ENCODE measurements around the gene CECR2. TPM values are rescaled to one million over a fixed set of nuclear protein-coding genes. Genes with fewer than 3 reads are reported as not detected.

The CECR2 gene
- total and polyA plus RNA-seq, 2 of the 8 experiments (the other 6 are each of a cell fraction or from before 2014, with no cell fraction given) = 18.3 to 123 TPM

DNA sequence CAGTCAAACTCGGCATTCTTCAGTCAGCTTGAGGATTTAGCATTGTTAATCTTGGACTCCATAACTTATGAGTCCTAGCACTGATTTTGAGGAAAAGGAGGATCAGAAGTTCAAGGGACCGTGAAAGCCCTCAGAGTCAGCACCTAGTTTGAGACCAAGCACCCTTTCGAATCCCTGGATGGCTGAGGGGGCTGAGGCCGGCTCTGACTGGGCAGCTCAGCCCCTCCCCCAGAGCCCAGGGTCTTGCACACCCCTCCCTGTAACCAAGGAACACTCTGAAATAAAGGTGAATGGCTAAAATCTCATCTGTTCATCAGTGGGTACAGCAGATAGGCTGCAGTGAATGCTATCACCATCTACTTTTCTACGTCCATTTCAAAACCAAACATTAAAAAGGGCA lies 221.3 kb downstream of the CECR2 start (continued):
- TF ChIP-seq, protein P1, sequence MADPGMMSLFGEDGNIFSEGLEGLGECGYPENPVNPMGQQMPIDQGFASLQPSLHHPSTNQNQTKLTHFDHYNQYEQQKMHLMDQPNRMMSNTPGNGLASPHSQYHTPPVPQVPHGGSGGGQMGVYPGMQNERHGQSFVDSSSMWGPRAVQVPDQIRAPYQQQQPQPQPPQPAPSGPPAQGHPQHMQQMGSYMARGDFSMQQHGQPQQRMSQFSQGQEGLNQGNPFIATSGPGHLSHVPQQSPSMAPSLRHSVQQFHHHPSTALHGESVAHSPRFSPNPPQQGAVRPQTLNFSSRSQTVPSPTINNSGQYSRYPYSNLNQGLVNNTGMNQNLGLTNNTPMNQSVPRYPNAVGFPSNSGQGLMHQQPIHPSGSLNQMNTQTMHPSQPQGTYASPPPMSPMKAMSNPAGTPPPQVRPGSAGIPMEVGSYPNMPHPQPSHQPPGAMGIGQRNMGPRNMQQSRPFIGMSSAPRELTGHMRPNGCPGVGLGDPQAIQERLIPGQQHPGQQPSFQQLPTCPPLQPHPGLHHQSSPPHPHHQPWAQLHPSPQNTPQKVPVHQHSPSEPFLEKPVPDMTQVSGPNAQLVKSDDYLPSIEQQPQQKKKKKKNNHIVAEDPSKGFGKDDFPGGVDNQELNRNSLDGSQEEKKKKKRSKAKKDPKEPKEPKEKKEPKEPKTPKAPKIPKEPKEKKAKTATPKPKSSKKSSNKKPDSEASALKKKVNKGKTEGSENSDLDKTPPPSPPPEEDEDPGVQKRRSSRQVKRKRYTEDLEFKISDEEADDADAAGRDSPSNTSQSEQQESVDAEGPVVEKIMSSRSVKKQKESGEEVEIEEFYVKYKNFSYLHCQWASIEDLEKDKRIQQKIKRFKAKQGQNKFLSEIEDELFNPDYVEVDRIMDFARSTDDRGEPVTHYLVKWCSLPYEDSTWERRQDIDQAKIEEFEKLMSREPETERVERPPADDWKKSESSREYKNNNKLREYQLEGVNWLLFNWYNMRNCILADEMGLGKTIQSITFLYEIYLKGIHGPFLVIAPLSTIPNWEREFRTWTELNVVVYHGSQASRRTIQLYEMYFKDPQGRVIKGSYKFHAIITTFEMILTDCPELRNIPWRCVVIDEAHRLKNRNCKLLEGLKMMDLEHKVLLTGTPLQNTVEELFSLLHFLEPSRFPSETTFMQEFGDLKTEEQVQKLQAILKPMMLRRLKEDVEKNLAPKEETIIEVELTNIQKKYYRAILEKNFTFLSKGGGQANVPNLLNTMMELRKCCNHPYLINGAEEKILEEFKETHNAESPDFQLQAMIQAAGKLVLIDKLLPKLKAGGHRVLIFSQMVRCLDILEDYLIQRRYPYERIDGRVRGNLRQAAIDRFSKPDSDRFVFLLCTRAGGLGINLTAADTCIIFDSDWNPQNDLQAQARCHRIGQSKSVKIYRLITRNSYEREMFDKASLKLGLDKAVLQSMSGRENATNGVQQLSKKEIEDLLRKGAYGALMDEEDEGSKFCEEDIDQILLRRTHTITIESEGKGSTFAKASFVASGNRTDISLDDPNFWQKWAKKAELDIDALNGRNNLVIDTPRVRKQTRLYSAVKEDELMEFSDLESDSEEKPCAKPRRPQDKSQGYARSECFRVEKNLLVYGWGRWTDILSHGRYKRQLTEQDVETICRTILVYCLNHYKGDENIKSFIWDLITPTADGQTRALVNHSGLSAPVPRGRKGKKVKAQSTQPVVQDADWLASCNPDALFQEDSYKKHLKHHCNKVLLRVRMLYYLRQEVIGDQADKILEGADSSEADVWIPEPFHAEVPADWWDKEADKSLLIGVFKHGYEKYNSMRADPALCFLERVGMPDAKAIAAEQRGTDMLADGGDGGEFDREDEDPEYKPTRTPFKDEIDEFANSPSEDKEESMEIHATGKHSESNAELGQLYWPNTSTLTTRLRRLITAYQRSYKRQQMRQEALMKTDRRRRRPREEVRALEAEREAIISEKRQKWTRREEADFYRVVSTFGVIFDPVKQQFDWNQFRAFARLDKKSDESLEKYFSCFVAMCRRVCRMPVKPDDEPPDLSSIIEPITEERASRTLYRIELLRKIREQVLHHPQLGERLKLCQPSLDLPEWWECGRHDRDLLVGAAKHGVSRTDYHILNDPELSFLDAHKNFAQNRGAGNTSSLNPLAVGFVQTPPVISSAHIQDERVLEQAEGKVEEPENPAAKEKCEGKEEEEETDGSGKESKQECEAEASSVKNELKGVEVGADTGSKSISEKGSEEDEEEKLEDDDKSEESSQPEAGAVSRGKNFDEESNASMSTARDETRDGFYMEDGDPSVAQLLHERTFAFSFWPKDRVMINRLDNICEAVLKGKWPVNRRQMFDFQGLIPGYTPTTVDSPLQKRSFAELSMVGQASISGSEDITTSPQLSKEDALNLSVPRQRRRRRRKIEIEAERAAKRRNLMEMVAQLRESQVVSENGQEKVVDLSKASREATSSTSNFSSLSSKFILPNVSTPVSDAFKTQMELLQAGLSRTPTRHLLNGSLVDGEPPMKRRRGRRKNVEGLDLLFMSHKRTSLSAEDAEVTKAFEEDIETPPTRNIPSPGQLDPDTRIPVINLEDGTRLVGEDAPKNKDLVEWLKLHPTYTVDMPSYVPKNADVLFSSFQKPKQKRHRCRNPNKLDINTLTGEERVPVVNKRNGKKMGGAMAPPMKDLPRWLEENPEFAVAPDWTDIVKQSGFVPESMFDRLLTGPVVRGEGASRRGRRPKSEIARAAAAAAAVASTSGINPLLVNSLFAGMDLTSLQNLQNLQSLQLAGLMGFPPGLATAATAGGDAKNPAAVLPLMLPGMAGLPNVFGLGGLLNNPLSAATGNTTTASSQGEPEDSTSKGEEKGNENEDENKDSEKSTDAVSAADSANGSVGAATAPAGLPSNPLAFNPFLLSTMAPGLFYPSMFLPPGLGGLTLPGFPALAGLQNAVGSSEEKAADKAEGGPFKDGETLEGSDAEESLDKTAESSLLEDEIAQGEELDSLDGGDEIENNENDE (IDR thresholded peaks at IDR 0.05; ENCODE audit: insufficient replicate concordance, low read length) = no peak
